ENCODE measurements around the gene DEFB123. TPM values are rescaled to one million over a fixed set of nuclear protein-coding genes. Genes with fewer than 3 reads are reported as not detected.

DEFB123 gene
- total RNA-seq, 1 experiment from 2014 or later: not detected

DNA sequence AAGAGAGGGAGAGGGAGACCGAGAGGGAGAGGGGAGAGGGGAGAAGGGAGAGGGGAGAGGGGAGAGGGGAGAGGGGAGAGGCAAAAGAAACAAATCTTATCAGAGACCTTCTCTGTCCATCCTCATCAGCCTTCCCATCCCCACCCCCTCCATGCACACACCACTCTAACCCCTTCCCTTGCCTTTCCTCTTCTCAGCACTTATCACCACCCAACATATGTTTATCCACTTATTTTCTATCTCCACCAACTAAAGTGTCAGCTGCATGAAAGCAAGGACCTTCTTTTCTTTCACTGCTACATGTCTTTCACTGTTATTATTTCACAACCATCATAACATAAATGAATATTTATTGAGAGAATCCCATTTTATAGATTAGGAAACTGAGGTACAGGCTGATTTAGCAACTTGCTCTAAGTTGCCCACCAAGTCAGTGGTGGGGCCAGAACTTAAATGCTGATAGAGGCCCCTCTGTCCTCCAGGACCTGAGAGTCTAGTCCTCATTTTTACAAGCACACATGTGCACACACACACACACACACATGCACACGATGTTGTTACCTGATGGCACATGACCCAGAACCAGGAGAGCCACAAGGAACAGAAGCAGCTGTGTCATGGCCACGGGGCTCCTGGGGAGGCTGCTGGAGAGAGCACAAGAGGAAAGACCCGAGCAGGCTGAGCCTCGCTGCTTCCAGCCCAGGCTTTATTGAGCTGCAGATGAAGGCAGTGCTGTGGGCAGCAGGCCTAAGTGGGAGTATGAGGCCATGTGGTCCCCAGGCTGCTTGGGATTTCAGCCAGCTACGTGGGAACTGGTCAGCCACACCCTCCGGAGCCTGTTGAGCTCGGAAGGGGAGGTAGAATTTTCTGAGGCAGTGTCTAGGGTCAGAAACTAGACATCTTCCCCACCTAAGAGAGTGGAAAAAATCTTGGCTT, 32.2 kb downstream of the DEFB123 start (continued):
- TF ChIP-seq AR (CRISPR knock-in tag; IDR thresholded peaks at IDR 0.05): no peak
- TF ChIP-seq RELA (CRISPR knock-in tag; IDR thresholded peaks at IDR 0.05; ENCODE audit: borderline replicate concordance): no peak

- peaks cover 39% of the 10 kb centered on the region for H3K9me3 Mint-ChIP-seq
- CTCF ChIA-PET: interaction anchor here (0.9 kb wide), 1 partner anchor 41 kb away, joined by 3 read pairs; the partner anchor contains the start of gene HM13
- H3K4me1 Mint-ChIP-seq: no peaks in the 10 kb centered on the region
Measured at GRCh38 chr20:31473331-31474096, 33.1 kb downstream of the DEFB123 start.

GRCh38 chr20:31474097-31474436, 33.6 kb downstream of the DEFB123 start:
- POLR2A ChIA-PET: no interaction called here
- TF ChIP-seq JUN (CRISPR knock-in tag; IDR thresholded peaks at IDR 0.05) (no peak), ETV6 (CRISPR knock-in tag; IDR thresholded peaks at IDR 0.05) (no peak), ARID4B (CRISPR knock-in tag; IDR thresholded peaks at IDR 0.05; ENCODE audit: borderline replicate concordance) (no peak), MXD4 (CRISPR knock-in tag; IDR thresholded peaks at IDR 0.05; ENCODE audit: borderline replicate concordance) (no peak), ZNF396 (CRISPR knock-in tag; IDR thresholded peaks at IDR 0.05; ENCODE audit: borderline replicate concordance) (no peak), NR1H2 (CRISPR knock-in tag; IDR thresholded peaks at IDR 0.05) (no peak), SP1 (CRISPR knock-in tag; conservative IDR thresholded peaks at IDR 0.05) (no peak)
- TF ChIP-seq, protein P1, sequence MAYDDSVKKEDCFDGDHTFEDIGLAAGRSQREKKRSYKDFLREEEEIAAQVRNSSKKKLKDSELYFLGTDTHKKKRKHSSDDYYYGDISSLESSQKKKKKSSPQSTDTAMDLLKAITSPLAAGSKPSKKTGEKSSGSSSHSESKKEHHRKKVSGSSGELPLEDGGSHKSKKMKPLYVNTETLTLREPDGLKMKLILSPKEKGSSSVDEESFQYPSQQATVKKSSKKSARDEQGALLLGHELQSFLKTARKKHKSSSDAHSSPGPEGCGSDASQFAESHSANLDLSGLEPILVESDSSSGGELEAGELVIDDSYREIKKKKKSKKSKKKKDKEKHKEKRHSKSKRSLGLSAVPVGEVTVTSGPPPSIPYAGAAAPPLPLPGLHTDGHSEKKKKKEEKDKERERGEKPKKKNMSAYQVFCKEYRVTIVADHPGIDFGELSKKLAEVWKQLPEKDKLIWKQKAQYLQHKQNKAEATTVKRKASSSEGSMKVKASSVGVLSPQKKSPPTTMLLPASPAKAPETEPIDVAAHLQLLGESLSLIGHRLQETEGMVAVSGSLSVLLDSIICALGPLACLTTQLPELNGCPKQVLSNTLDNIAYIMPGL (CRISPR knock-in tag; IDR thresholded peaks at IDR 0.05): no peak
- TF ChIP-seq, protein P2, sequence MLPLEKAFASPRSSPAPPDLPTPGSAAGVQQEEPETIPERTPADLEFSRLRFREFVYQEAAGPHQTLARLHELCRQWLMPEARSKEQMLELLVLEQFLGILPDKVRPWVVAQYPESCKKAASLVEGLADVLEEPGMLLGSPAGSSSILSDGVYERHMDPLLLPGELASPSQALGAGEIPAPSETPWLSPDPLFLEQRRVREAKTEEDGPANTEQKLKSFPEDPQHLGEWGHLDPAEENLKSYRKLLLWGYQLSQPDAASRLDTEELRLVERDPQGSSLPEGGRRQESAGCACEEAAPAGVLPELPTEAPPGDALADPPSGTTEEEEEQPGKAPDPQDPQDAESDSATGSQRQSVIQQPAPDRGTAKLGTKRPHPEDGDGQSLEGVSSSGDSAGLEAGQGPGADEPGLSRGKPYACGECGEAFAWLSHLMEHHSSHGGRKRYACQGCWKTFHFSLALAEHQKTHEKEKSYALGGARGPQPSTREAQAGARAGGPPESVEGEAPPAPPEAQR (CRISPR knock-in tag; IDR thresholded peaks at IDR 0.05): no peak
- Mint-ChIP-seq H3K9me3 (peaks cover 41% of the 10 kb centered on the region), H3K4me3 (no peak overlapping the region), H3K4me1 (no peaks in the 10 kb centered on the region), H3K27ac (no peak overlapping the region), H3K27me3 (ENCODE audit: low read depth) (peaks cover 59% of the 10 kb centered on the region), H3K36me3 (peaks cover 39% of the 10 kb centered on the region)
- ATAC-seq (no peak), DNase-seq (ENCODE audit: low spot score) (no peak)
- CTCF ChIA-PET: interaction anchor here (1.1 to 1.6 kb wide), 2 partner anchors 28 to 29 kb away, joined by 5 to 6 read pairs; no protein-coding TSS in a partner anchor

More at GRCh38 chr20:31473331-31474096, 33.1 kb downstream of the DEFB123 start:
- TF ChIP-seq FOXK1 (CRISPR knock-in tag; IDR thresholded peaks at IDR 0.05): no peak
- no peak overlapping the region for H3K4me3 Mint-ChIP-seq
- ATAC-seq (no peak), DNase-seq (ENCODE audit: low spot score) (no peak)
- POLR2A ChIA-PET: no interaction called here
- H3K27me3 Mint-ChIP-seq (ENCODE audit: low read depth): peaks cover 56% of the 10 kb centered on the region
- H3K27ac Mint-ChIP-seq: no peak overlapping the region
- H3K36me3 Mint-ChIP-seq: peaks cover 38% of the 10 kb centered on the region
